ENCODE measurements around the gene AP2B1. TPM values are rescaled to one million over a fixed set of nuclear protein-coding genes. Genes with fewer than 3 reads are reported as not detected.

Gene AP2B1
- total RNA-seq, 1 experiment from 2014 or later = 70.2 TPM

DNA sequence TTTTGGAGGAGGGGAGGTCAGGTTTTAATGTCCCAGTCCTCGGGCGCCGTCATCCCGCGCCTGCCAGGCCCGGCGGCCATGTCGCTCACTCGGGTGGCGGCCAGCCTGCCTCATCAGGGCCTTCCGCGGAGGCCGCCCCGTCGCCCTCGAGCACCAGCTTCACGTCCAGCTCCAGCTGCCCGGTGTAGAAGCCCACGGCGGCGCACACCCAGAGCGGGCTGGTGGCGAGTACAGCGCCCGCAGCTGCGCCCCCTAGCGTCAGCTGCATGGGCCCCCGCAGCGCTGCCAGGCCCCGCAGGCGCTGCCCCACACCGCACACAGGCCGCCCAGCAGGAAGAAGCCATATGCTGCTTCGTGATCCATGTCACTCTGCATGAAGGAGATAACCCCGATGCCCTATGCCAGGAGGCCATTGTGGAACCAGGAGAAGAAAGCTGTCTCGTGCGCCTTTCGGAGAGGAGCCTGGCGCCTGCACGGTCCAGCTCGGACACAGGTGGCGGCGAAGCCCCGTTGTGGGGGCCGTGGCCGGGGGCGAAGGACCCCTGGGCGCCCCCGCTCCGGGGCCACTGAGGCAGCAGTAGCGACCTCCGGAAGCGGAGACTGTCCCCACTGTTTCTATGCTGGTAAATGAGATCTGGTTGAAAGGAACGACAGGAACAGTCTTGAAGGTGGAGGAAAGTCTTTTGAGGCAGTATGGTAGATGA is 9.6 kb downstream of the AP2B1 start:
- H3F3A ChIP-seq (ENCODE audit: low read length, unreplicated experiment) = no peaks in the 10 kb centered on the region
- H3K27me3 ChIP-seq (ENCODE audit: low read length) = no peaks in the 10 kb centered on the region
- DNase-seq (no peak), ATAC-seq (no peak)
- no TSS peak for BruUV-seq (replicated peaks)
- H3K27ac ChIP-seq (ENCODE audit: low read length) = no peak overlapping the region
- ChIA-PET CTCF (no interaction called here), POLR2A (ENCODE audit: unreplicated experiment) (no interaction called here)
- H3K36me3 ChIP-seq (ENCODE audit: low read depth, low read length) = peaks cover 37% of the 10 kb centered on the region
- H3K79me2 ChIP-seq (ENCODE audit: low read length) = peaks cover 62% of the 10 kb centered on the region
- H3K4me3 ChIP-seq (ENCODE audit: low read length) = no peak overlapping the region
- H3K4me1 ChIP-seq (ENCODE audit: insufficient read depth, low read length) = no peaks in the 10 kb centered on the region
- H3K4me2 ChIP-seq (ENCODE audit: low read length) = no peak overlapping the region
- TF ChIP-seq, protein P1, sequence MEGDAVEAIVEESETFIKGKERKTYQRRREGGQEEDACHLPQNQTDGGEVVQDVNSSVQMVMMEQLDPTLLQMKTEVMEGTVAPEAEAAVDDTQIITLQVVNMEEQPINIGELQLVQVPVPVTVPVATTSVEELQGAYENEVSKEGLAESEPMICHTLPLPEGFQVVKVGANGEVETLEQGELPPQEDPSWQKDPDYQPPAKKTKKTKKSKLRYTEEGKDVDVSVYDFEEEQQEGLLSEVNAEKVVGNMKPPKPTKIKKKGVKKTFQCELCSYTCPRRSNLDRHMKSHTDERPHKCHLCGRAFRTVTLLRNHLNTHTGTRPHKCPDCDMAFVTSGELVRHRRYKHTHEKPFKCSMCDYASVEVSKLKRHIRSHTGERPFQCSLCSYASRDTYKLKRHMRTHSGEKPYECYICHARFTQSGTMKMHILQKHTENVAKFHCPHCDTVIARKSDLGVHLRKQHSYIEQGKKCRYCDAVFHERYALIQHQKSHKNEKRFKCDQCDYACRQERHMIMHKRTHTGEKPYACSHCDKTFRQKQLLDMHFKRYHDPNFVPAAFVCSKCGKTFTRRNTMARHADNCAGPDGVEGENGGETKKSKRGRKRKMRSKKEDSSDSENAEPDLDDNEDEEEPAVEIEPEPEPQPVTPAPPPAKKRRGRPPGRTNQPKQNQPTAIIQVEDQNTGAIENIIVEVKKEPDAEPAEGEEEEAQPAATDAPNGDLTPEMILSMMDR (conservative IDR thresholded peaks at IDR 0.05; ENCODE audit: low read depth, low read length) = no peak
- no peak for TF ChIP-seq EZH2phosphoT487 (IDR thresholded peaks at IDR 0.05; ENCODE audit: borderline replicate concordance, low read length)
- H3K9me3 ChIP-seq (ENCODE audit: low read length) = no peaks in the 10 kb centered on the region
- no peak overlapping the region for H3K9ac ChIP-seq (ENCODE audit: low read length)
- no peak overlapping the region for H2AFZ ChIP-seq (ENCODE audit: low read length)
- H3K9me2 ChIP-seq (replicated peaks; ENCODE audit: low read length) = no peaks in the 10 kb centered on the region
- intact Hi-C loops (cut with micrococcal nuclease) = no loop called here
- 0 out of 2 replicates have a peak, but pooled peaks cover 1% of the 10 kb centered on the region for H4K20me1 ChIP-seq (ENCODE audit: low read length)

DNA sequence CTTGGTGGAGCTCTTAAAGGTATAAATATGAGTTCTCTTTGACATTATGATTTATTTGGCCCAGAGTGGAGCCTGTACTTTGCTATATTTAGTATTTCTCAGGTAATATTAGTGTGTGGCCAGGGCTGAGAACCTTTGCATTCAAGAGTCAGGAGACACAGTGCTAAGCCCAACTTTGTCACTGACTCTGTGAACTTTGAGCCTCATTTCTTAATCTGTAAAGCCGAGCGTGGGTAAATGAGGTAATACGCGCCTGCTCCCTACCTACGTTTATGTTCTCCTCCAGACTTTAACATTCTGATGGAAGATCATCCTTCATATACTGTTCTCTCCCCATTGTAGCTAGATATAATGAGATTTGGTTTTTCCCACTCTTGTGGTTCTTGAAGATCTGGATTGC is 10.5 kb downstream of the AP2B1 start:
- intact Hi-C loops (cut with micrococcal nuclease) = no loop called here

DNA sequence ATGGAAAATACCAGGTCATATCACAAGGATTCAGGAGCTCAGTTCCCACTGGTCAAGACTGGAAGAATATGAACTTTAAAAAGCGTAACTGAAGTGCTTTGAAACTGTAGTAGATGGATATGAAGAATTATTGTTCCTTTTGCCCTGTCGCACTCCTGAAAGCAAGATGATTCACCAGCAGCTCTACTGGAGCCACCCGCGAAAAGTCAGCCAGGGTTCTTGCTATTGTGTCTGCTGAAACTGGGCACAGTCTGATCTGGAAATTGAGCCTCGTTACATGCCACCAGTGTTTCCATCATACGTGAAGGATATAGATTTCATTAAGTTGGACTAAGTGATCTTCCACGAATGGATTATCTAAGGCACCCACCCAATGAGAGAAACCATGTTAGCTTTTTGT is 16.6 kb downstream of the AP2B1 start:
- Histone ChIP-seq H3K4me1 (ENCODE audit: insufficient read depth, low read length) (no peaks in the 10 kb centered on the region), H3K9me2 (replicated peaks; ENCODE audit: low read length) (no peaks in the 10 kb centered on the region), H3K27me3 (ENCODE audit: low read length) (no peaks in the 10 kb centered on the region), H3K4me3 (ENCODE audit: low read length) (no peak overlapping the region), H3K9ac (ENCODE audit: low read length) (no peak overlapping the region), H3K36me3 (ENCODE audit: low read depth, low read length) (peaks cover 33% of the 10 kb centered on the region; the same call in 1 of the 2 replicates), H3F3A (ENCODE audit: low read length, unreplicated experiment) (no peaks in the 10 kb centered on the region), H3K4me2 (ENCODE audit: low read length) (no peak overlapping the region), H3K9me3 (ENCODE audit: low read length) (no peaks in the 10 kb centered on the region), H3K27ac (ENCODE audit: low read length) (no peak overlapping the region), H3K79me2 (ENCODE audit: low read length) (peaks cover 8% of the 10 kb centered on the region; the same call in 1 of the 2 replicates), H4K20me1 (ENCODE audit: low read length) (no peaks in the 10 kb centered on the region), H2AFZ (ENCODE audit: low read length) (no peak overlapping the region)
- ChIA-PET CTCF (no interaction called here), POLR2A (ENCODE audit: unreplicated experiment) (no interaction called here)
- DNase-seq = no peak
- TF ChIP-seq, protein P1 (conservative IDR thresholded peaks at IDR 0.05; ENCODE audit: low read depth, low read length) = no peak
- TF ChIP-seq EZH2phosphoT487 (IDR thresholded peaks at IDR 0.05; ENCODE audit: borderline replicate concordance, low read length) = no peak
- no peak for TF ChIP-seq EZH2 (IDR thresholded peaks at IDR 0.05; ENCODE audit: low read length, unreplicated experiment)
- no TSS peak for BruUV-seq (replicated peaks)
- intact Hi-C loops (cut with micrococcal nuclease) = no loop called here
- ATAC-seq = no peak

More for the DNA sequence above, 10.5 kb downstream of the AP2B1 start:
- no peak overlapping the region for H2AFZ ChIP-seq (ENCODE audit: low read length)
- H3K79me2 ChIP-seq (ENCODE audit: low read length) = peaks cover 53% of the 10 kb centered on the region
- H3K9ac ChIP-seq (ENCODE audit: low read length) = no peak overlapping the region
- ChIA-PET CTCF (no interaction called here), POLR2A (ENCODE audit: unreplicated experiment) (interaction anchor here (0.6 kb wide), 1 partner anchor 352 kb away, joined by 5 read pairs; no protein-coding TSS in a partner anchor)
- H3K4me3 ChIP-seq (ENCODE audit: low read length) = no peak overlapping the region
- no peaks in the 10 kb centered on the region for H3K27me3 ChIP-seq (ENCODE audit: low read length)
- no peaks in the 10 kb centered on the region for H4K20me1 ChIP-seq (ENCODE audit: low read length)
- no peaks in the 10 kb centered on the region for H3K9me2 ChIP-seq (replicated peaks; ENCODE audit: low read length)
- no TSS peak for BruUV-seq (replicated peaks)
- no peaks in the 10 kb centered on the region for H3K9me3 ChIP-seq (ENCODE audit: low read length)
- TF ChIP-seq EZH2 (IDR thresholded peaks at IDR 0.05; ENCODE audit: low read length, unreplicated experiment) = no peak
- TF ChIP-seq EZH2phosphoT487 (IDR thresholded peaks at IDR 0.05; ENCODE audit: borderline replicate concordance, low read length) = no peak
- TF ChIP-seq, protein P1 (conservative IDR thresholded peaks at IDR 0.05; ENCODE audit: low read depth, low read length) = no peak
- peaks cover 37% of the 10 kb centered on the region for H3K36me3 ChIP-seq (ENCODE audit: low read depth, low read length)
- no peak overlapping the region for H3K4me2 ChIP-seq (ENCODE audit: low read length)
- H3K27ac ChIP-seq (ENCODE audit: low read length) = no peak overlapping the region
- H3K4me1 ChIP-seq (ENCODE audit: insufficient read depth, low read length) = no peaks in the 10 kb centered on the region
- DNase-seq = no peak
- no peaks in the 10 kb centered on the region for H3F3A ChIP-seq (ENCODE audit: low read length, unreplicated experiment)
- no peak for ATAC-seq

Measured in PC-3 (cell line).